Kasumi-1 (cell line): Measurements from ENCODE around the gene SULT1A2.
A peak's percentile ranks its signal among the peaks of the same experiment; 100 is the strongest.
"Not testable (repeated sequence)": the region's sequence is repeated elsewhere in the genome, so short reads cannot be mapped to it uniquely, and the experiment has no call there.

Source experiments
- DNase-seq, 2 experiments: peaks; one replicate each; lab custom pipeline; 2025; lab: John Stamatoyannopoulos, UW

The SULT1A2 gene

GRCh38 chr16:28591355-28591754, 5.5 kb downstream of the SULT1A2 start:
- no peak for DNase-seq

- DNase-seq, result no peak
Observed at GRCh38 chr16:28590384-28591340, 6.2 kb downstream of the SULT1A2 start.

DNA sequence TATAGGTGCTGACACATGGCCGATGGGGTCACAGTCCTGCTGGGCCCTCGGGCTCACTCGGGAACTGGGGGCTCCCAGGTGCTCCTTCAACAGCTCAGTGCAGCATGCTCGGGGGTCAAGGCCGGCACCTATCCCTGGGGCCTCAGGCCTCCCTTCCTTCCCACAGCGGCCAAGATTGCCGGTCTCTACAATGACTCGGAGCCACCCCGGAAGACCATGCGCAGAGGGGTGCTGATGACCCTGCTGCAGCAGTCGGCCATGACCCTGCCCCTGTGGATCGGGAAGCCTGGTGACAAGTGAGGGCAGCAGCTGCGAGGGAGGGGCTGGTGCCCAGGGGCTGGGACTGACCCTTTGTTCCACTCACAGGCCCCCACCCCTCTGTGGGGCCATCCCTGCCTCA, 6.9 kb downstream of the SULT1A2 start:
- DNase-seq, result no peak

DNA sequence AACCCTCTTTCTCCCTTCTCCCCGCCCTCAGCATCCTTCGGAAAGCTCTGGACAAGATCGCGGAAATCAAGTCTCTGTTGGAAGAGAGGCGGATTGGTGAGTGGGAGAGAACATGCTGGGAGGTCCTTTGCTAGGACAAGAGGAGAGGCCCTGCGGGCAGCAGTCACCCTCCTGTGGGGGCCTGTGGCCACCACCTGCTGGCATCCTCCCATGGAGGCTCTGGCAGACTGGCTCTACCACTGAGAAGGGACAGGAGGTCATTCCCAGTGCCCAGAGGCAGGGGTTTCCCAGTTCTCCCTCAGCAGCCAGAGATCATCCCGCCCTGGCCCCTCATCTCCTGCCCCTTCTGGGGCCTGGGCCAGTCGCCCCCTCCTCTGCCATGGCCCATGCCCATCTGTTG, 7.8 kb downstream of the SULT1A2 start:
- DNase-seq, result no peak

DNA sequence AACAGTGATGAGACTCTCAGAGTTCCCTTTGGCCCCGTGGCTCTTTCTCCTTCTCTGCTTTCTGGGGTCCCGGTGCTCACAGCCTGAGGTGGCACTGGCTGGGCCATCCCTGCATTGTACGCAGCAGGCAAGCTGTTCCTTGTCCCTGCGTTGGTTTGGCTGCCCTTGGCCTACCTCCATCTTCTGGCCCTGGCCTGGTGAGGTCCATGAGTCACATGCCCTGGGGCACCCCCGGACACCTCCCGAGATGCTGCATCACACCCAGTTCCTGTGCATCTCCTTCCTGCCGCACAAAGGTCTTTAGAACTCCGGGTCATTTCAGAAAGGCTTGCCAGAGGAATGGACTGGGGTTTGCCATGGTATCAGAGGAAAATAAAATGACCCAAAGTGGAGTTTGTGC, 9.5 kb downstream of the SULT1A2 start:
- DNase-seq, result no peak

DNA sequence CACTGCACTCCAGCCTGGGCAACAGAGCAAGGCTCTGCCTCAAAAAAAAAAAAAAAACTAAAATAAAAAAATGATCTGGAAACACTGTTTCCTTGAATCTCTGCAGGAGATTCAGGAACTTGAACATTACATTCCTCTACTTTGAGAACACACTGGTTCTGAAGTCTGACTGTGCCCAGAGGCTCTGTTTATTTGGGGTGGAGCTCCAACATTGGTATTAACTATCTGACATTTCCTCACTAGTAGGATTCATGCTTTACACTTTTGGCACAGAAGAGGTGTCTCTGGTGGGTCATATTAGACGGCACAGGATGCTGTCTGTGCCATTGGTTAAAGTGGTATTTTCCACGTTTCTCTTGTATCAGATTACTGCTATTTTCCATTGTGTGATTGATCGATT, 10.4 kb downstream of the SULT1A2 start:
- DNase-seq, result no peak

DNA sequence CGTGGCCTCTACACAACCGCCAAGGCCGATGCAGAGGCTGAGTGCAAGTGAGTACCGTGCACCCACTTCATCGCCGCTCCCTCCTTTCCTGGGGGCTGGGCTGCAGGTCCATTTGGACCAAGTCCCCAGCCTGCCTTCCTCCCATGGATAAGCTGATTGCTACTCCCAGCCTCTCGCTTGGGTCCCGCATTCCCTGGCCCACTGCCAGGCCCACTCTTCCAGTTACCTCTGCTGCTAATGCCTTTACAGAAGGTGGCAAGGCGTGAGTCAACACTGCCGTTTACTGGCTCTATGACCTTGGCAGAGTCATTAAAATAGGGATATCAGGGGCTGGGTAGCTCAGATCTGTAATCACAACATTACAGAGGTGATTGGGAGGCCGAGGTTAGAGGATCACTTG, 11.2 kb downstream of the SULT1A2 start:
- no peak for DNase-seq

DNA sequence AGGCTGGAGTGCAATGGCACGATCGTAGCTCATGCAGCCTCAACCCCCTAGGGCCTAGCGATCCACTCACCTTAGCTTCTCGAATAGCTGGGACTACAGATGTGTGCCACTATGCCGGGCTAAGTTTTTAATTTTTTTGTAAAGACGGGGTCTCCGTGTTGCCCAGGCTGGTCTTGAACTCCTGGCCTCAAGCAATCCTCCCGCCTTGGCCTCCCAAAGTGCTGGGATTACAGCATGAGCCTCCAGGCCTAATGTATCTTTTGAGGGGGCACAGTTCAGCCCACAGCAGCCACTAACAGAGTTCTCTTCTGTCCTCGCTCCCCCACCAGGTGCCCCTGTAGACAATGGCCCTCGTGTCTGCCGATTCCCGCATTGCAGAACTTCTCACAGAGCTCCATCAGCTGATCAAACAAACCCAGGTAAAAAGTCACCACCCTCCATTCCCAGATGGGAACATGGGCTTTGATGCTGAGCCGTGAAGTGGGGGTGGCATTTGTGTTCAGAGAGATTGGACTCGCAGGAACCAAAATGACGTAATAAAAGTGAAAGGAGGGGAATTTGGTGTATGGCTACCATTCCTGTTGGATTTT, 16.0 kb downstream of the SULT1A2 start:
- DNase-seq, result no peak

GRCh38 chr16:28575446-28576109, 21.3 kb downstream of the SULT1A2 start:
- no peak for DNase-seq

DNA sequence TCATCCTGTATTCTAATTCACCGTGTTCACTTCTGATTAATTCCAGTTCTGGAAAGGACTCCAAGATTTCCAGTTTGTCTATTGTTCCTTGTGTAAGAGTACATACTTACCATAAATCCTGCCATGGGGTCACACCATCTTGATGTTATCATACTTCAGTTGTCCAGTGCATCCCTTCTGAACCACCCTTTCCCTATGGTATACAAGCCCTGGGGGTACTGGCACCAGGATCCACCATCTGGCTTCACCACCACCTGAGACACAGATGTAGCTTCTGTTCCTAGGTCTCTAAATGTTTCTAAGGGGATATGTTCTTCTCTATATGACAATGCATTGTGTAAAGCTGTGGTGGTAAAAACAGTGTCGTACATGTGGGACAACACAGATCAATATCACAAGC, 21.9 kb downstream of the SULT1A2 start:
- DNase-seq, result no peak

DNA sequence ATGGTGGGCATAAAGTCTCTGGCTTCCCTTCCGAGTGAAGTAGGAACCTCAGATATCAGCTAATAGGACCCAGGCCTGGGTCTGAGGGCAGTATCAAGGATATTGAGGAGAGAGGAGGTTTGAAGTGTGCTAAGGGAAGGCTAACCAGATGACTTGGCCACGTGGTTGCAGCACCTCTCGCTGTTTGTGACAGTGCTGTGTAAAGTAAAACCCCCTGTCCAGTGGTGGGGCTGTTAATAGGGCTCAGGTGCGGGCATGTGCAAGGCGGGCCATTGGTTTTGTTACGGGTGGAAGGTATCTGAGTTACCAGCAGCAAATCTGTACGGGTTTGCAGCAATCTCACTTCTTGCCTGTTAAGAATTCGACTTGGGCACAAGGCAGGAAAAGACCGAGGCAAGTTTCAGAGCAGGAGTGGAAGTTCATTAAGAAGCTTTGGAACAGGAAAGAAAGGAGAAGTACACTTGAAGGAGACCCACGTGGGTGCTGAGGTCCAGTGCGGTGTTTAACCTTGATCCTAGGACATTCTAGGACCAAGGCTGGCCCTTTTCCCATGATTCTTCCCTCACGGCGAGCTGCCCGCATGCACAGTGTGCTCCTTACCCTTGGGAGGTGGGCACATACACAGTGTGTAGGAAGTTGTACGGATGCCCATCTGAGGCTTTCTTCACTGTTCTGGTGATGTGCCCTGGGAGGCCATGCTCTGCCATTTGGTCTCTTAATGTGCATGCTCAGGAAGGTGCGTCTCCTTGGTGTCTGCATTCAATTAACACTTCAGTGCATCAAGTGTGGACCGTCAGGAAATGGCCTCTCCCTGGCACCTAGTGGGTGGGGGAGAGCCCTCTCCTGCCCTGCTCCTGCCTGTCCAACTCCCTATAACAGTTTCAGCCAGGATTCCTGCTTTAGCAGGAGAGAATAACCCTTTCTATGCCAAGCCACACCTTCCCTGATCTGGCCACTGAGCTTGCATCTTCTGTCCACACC, 22.8 kb downstream of the SULT1A2 start:
- DNase-seq, result peak in 1 of 2 experiments; percentile 2

- peak; percentile 5 to 7 for DNase-seq
Observed at GRCh38 chr16:28572696-28573510, 23.9 kb downstream of the SULT1A2 start.

DNA sequence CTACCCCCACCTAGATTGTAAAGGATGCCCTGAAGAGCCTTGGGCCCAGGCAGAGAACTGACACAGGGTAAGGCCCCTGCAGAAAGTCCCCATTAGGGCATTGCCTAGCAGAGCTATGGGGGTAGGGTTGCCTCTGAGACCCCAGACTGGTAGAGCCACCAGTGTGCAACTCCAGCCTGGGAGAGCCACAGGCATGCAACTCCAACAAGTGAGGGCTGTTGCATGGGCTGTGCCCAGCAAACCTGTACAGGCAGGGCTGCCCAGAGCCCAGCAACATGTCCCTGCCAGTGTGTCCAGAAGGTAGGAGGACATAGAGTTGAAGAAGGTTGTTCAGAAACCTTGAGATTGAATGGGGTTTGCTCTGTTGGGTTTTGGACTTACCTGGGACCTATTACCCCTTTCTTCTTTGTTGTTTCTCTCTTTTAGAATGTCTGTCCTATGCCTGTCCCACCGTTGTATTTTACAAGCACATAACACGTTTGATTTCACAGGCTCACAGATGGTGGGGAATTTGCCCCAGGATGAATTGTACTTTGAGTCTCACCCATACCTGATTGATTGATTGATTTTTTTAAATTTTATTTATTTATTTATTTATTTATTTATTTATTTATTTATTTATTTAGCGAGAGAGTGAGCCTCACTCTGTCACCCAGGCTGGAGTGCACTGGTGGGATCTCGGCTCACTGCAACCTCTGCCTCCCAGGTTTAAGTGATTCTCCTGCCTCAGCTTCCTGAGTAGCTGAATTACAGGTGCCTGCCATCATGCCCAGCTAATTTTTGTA, 26.7 kb downstream of the SULT1A2 start:
- no peak for DNase-seq

DNA sequence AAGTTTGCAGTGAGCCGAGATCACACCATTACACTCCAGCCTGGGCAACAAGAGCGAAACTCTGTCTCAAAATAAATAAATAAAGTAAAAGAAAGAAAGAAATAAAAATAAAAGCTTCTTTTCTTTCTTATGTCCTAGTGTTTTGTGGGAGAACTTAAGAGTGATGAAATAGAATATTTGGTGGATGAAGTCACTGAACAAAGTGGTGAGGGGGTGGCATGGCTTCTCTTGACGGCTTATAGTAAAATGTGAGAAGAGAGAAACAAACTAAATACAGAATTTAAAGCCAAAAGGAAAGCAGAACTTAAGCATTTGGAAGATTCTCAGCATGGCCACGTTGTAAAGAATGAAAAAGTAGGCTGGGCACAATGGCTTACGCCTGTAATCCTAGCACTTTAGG, 27.8 kb downstream of the SULT1A2 start:
- DNase-seq, result no peak

GRCh38 chr16:28567292-28567691, 29.6 kb downstream of the SULT1A2 start:
- no peak for DNase-seq

GRCh38 chr16:28566233-28566925, 30.5 kb downstream of the SULT1A2 start:
- DNase-seq, result not testable (repeated sequence)

DNA sequence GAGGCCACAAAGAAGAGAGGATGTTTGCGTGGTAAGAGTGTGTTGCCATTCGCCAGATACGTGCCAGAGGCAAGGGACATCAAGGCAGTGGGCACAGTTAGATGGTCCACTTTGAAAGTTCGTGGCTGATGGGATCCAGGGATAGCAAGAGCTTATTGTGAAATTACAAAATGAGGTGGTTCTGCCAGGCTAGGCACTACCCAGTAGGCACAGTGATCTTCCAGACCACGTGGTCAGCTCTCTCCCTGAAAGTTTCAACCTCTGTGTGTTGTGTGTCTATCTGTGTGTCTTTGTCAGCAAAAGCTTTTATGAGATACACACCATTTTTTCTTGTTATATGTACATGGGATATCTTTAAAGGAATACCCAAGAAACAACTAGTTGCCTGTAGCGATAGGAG, 33.6 kb downstream of the SULT1A2 start:
- DNase-seq, result no peak

DNA sequence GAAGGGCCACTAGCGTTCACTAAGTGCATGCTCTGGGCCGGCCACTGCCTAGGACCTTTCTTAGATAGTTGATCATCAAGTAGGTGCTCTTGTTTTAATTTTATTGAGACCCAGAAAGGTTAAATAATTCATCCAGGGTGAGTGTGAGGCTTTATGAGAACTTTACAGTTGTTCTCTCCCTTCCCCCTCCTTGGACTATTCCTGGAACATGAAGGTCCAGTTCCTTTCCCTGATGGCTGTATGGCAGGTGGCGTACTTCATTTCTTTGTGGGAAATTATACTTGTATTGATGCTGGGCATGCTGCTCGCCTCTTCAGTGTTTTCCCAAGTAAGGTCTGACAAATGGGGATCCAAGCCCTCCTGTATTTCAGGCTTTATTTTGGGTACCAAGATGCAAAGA, 34.7 kb downstream of the SULT1A2 start:
- DNase-seq, result no peak

- no peak for DNase-seq
Observed at GRCh38 chr16:28561557-28562187, 35.2 kb downstream of the SULT1A2 start.
